Panc1 (cell line): Measurements from ENCODE around the gene NOS3. TPM values are rescaled to one million over a fixed set of nuclear protein-coding genes. Genes with fewer than 3 reads are reported as not detected.

ENCODE experiments used
- ATAC-seq: fragments of 200-7000 bp; cut with Tn5 transposase; 2 replicates; pipeline ENCODE4 v1.9.1; 2020; ENCODE audit warnings: mild to moderate bottlenecking, moderate library complexity
- BruUV-seq: library from RNA; stranded (reverse); fragments of 400-500 nt; replicated peaks from 2 replicates; lab custom pipeline; 2021; lab: Mats Ljungman, UMichigan
- CTCF ChIA-PET: fragments of 300-600 bp; sonication (Branson Sonifier 250); formaldehyde crosslinking; loops from one replicate; lab custom pipeline; 2022; ENCODE audit warnings: antibody characterized with exemption; lab: Charles Lee
- POLR2A ChIA-PET: fragments of 300-600 bp; sonication (Branson Sonifier 250); formaldehyde crosslinking; loops from one replicate; lab custom pipeline; 2022; ENCODE audit warnings: antibody characterized with exemption; lab: Charles Lee
- DNase-seq: peaks from one replicate; pipeline ENCODE4 v3.0.0-alpha.2; 2010; ENCODE audit warnings: low read depth, low spot score
- H3K27ac ChIP-seq: 2 replicates; pipeline ENCODE4 v1.5.1; 2011; ENCODE audit warnings: mild to moderate bottlenecking, low read length, inconsistent platforms
- H3K27me3 ChIP-seq: fragments of 200-500 bp; sonication (Bioruptor generic); 2 replicates; pipeline ENCODE4 v1.6.0; 2014; ENCODE audit warnings: low read length, inconsistent platforms; ENCODE audit not compliant: control insufficient read depth, insufficient read depth
- H3K36me3 ChIP-seq: fragments of 200-500 bp; sonication (Bioruptor generic); 2 replicates; pipeline ENCODE4 v1.5.1; 2014; ENCODE audit warnings: inconsistent platforms, mild to moderate bottlenecking, low read length, moderate library complexity; ENCODE audit not compliant: control insufficient read depth, insufficient read depth
- H3K4me1 ChIP-seq: 2 replicates; pipeline ENCODE4 v1.5.1; 2011; ENCODE audit warnings: inconsistent platforms, mild to moderate bottlenecking, low read length, moderate library complexity; ENCODE audit not compliant: control insufficient read depth, insufficient read depth
- H3K4me3 ChIP-seq, 2 experiments: 2 replicates each; pipeline ENCODE4 v1.5.1; 2011 to 2012; ENCODE audit warnings: low read depth in 2 of 2, low read length in 2 of 2, mild to moderate bottlenecking in 2 of 2, inconsistent platforms in 1 of 2, moderate library complexity in 1 of 2
- H3K9me3 ChIP-seq: fragments of 200-500 bp; sonication (Bioruptor generic); 2 replicates; pipeline ENCODE4 v1.5.1; 2014; ENCODE audit warnings: low read depth, mild to moderate bottlenecking, inconsistent platforms, low read length, moderate library complexity; ENCODE audit not compliant: control insufficient read depth, insufficient read depth
- CTCF ChIP-seq: fragments of 450-650 bp; IDR thresholded peaks from 2 replicates; pipeline ENCODE4 v1.5.1; 2017; ENCODE audit warnings: mild to moderate bottlenecking
- POLR2AphosphoS5 ChIP-seq: IDR thresholded peaks from 2 replicates; pipeline ENCODE4 v1.6.1; 2012; ENCODE audit warnings: mild to moderate bottlenecking, low read depth, low read length, moderate library complexity
- SIN3A ChIP-seq: IDR thresholded peaks from 2 replicates; pipeline ENCODE4 v1.6.1; 2012; ENCODE audit warnings: low read depth, mild to moderate bottlenecking, low read length, moderate library complexity, borderline replicate concordance; ENCODE audit not compliant: insufficient read depth
- TCF7L2 ChIP-seq: IDR thresholded peaks from 2 replicates; pipeline ENCODE4 v1.6.1; 2011; ENCODE audit warnings: mild to moderate bottlenecking, low read depth, low read length, inconsistent platforms
- in situ Hi-C: cut with HindIII; loops from 2 replicates; pipeline ENCODE4 v1.10.0; 2016; ENCODE audit warnings: low sequenced_read_pairs, low pct_unique_long_range_greater_than_20kb
- intact Hi-C: fragments of 100-400 bp; cut with micrococcal nuclease; formaldehyde crosslinking; loops from one replicate; pipeline ENCODE4 v1.10.0; 2022; ENCODE audit not compliant: unreplicated experiment
- total RNA-seq: library from RNA; stranded (reverse); gene quantifications from one replicate; pipeline ENCODE4 v1.2.1, GENCODE V29; 2021; ENCODE audit not compliant: unreplicated experiment
- TF ChIP-seq, protein P1 (sequence below), 2 experiments: IDR thresholded peaks; 2 replicates each; pipeline ENCODE4 v1.6.1; 2011 to 2012; ENCODE audit warnings: low read depth in 2 of 2, control low read depth in 1 of 2, low read length in 1 of 2, mild to moderate bottlenecking in 1 of 2, moderate library complexity in 1 of 2; ENCODE audit not compliant: insufficient read depth in 1 of 2

NOS3 gene
- total RNA-seq, 1 experiment from 2014 or later: 3.1 TPM

DNA sequence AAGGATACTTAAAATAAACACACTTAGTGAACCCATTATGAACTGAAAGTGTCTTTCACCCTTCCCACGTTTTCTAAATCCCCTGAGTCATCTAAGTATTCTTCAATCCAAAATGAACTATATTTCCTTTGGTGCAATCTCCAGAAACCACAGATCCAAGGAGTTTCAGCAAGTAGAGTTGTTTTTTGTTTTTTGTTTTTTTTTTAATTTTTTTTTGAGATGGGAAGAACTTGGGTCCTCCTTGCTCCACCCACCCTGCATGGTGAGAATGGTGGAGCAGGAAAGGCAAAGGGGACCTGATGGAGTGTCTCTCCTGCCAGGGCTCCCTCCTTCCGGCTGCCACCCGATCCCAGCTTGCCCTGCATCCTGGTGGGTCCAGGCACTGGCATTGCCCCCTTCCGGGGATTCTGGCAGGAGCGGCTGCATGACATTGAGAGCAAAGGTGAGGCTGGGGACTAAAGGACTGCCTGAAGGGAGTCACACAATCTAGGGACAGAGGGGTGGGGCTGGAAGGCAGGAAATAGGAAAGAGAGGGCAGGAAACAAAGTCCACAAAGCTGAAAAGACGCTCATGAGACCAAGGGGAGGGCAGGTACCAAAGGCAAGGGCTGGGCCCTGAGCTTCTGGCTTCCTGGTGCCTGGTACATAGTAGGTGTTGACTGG is 21.3 kb downstream of the NOS3 start:
- no peaks in the 10 kb centered on the region for H3K9me3 ChIP-seq
- peaks cover 34% of the 10 kb centered on the region for H3K4me1 ChIP-seq
- no peak for DNase-seq
- H3K36me3 ChIP-seq: no peaks in the 10 kb centered on the region
- in situ Hi-C loops: no loop called here
- H3K4me3 ChIP-seq: no peak overlapping the region
- intact Hi-C loops: loop anchor here (2.0 kb wide), 1 partner anchor 99 kb away; no protein-coding TSS in a partner anchor
- BruUV-seq: no TSS peak
- ChIA-PET CTCF (no interaction called here), POLR2A (interaction anchor here (0.6 kb wide), 1 partner anchor 21 kb away, joined by 7 read pairs; no protein-coding TSS in a partner anchor)
- TF ChIP-seq, protein P1, sequence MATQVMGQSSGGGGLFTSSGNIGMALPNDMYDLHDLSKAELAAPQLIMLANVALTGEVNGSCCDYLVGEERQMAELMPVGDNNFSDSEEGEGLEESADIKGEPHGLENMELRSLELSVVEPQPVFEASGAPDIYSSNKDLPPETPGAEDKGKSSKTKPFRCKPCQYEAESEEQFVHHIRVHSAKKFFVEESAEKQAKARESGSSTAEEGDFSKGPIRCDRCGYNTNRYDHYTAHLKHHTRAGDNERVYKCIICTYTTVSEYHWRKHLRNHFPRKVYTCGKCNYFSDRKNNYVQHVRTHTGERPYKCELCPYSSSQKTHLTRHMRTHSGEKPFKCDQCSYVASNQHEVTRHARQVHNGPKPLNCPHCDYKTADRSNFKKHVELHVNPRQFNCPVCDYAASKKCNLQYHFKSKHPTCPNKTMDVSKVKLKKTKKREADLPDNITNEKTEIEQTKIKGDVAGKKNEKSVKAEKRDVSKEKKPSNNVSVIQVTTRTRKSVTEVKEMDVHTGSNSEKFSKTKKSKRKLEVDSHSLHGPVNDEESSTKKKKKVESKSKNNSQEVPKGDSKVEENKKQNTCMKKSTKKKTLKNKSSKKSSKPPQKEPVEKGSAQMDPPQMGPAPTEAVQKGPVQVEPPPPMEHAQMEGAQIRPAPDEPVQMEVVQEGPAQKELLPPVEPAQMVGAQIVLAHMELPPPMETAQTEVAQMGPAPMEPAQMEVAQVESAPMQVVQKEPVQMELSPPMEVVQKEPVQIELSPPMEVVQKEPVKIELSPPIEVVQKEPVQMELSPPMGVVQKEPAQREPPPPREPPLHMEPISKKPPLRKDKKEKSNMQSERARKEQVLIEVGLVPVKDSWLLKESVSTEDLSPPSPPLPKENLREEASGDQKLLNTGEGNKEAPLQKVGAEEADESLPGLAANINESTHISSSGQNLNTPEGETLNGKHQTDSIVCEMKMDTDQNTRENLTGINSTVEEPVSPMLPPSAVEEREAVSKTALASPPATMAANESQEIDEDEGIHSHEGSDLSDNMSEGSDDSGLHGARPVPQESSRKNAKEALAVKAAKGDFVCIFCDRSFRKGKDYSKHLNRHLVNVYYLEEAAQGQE (IDR thresholded peaks at IDR 0.05; ENCODE audit: insufficient read depth in 1 of 2, low read depth in 2 of 2, low read length in 1 of 2): no peak
- no peak for TF ChIP-seq CTCF
- TF ChIP-seq TCF7L2: no peak
- TF ChIP-seq POLR2AphosphoS5: no peak
- TF ChIP-seq SIN3A: no peak
- H3K27ac ChIP-seq: 0 out of 2 replicates have a peak overlapping the region, but pooled peaks have one; percentile 17
- no peak for ATAC-seq
- H3K27me3 ChIP-seq: no peaks in the 10 kb centered on the region

DNA sequence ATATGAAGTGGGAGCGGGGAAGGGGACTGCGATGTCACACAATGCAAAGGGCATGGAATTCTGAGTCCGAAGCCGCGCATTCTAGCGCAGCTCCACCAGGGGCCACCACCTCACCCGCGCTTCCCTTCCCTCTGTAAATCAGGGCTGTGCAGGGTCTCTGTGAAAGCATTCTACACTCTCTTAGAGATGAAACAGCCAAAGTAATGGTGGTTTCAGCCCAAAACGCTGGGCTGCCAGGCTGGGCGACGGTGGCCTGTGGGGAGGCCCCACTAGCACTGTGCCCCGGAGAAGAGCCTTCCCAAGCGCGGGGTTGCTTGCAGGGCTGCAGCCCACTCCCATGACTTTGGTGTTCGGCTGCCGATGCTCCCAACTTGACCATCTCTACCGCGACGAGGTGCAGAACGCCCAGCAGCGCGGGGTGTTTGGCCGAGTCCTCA is 22.1 kb downstream of the NOS3 start:
- no peak overlapping the region for H3K27ac ChIP-seq
- BruUV-seq: no TSS peak
- intact Hi-C loops (loop anchor here (2.0 kb wide), 1 partner anchor 98 kb away; no protein-coding TSS in a partner anchor), in situ Hi-C loops (no loop called here)
- peaks cover 33% of the 10 kb centered on the region for H3K4me1 ChIP-seq
- DNase-seq (no peak), ATAC-seq (peak; percentile 47)
- no peaks in the 10 kb centered on the region for H3K9me3 ChIP-seq
- TF ChIP-seq POLR2AphosphoS5 (no peak), CTCF (peak; percentile 85), SIN3A (no peak), TCF7L2 (no peak)
- TF ChIP-seq, protein P1 (IDR thresholded peaks at IDR 0.05; ENCODE audit: insufficient read depth in 1 of 2, low read depth in 2 of 2, low read length in 1 of 2): no peak
- ChIA-PET POLR2A (interaction anchor here (0.6 kb wide), 1 partner anchor 21 kb away, joined by 7 read pairs; no protein-coding TSS in a partner anchor), CTCF (no interaction called here)
- H3K27me3 ChIP-seq: no peaks in the 10 kb centered on the region
- no peak overlapping the region; a peak in 1 of 4 replicates for H3K4me3 ChIP-seq
- H3K36me3 ChIP-seq: no peaks in the 10 kb centered on the region
